EH (cell line): ENCODE data around the gene RNF227.

Source experiments
- DNase-seq: peaks from one replicate; pipeline ENCODE4 v3.0.0-alpha.2; 2015; ENCODE audit warnings: low read depth

Gene RNF227

DNA sequence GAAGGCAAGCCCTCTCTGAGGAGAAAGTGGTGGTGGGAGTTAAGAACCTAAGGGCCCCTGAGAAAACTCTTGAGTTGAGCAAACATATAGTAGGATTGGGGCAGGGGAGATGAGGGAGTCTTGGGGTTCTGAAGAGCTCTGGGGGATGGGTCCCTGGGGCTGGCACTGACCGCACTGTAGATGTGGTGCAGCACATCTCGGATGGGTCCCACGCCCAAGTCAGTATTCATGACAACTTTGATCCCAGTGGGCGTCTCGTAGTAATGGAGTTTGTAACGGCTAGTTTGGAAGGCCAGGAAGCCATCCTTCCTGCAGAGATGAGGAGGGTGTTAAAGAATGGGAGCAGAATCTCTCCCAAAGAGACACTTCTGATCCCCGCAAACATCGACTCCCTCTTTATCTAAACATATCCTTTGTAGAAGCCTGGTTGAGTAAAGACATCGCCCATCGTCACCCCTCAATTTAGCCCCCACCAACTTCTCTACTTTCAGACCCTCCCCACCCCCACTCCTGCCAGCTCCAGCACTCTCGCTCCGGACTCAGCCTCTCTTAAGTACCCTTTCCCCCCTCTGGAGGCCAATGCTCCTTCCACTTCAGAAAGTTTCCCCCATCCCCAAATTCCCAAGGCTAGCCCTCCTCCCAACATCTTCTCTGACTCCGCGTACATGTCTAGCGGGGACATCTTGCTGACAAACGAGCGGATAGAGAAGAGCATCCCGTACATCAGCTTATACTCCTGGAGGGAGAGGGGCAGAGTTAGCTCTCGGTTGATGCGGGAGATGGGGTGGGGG is 14.9 kb upstream of the RNF227 start:
- no peak for DNase-seq

DNA sequence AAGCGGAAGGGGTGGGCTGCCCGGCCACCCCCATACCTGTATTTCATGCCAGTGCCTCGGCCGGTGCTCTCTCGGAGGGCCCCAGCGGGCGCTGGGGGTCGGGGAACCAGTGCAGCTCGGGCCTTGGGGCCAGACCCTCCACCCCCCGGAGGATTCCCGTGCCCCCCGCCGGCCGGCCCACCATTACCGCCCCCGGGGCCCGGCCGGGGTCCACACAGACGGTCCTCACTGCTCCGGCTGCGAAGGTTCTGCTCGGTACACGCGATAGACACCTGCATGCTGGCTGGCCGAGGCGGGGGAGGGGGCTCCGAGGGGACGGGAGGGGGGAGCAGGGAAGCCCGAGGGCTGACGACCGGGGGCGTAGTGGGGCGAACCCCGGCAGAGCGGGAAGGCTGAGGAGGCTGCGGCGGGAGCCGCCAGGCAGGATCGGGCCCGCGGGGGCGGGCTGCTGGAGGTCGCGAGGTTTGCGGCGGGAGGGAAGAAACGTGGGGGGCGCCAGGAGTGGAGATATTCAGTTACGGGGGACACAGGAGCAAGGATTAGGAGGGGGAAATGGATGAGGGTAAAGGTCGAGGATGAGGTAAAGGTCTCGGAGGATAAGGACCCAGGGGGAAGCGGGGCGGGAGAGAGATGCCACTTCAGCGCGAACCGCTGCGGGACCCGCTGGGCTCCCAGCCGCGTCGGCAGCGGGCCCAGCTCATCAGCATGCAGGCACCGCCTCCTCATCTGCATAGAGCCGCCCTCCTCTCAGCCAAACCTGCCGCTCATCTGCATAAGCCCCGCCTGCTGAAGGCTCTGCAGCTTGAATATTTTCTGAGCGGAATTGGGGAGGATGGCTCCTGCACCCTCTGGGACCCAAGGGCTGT is 13.3 kb upstream of the RNF227 start, which contains the start of gene KCNAB3:
Gene KCNAB3, minus strand, starts transcription at position 699 of the 866 bp plus-strand sequence. Its CDS starts 421 bp downstream, at position 278.
- peak; percentile 84 for DNase-seq

DNA sequence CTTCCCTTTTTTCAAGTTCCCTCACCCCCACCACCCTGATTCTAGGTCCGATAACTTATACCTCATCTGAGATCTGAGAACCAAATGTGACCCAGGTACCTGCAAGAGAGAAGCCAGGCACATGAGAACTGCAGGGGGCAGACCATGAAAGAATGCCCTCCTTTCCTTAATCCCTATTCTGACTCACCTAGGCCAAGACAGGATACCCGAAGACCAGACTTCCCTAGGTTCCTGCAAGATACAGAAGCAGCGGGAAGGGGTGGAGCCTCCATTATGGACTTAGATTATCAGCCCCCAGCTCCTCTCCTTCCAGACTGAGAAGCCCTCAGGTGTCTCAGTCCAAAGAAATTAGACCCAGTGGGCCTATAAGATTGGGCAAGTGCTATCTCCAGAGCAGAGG is 11.5 kb upstream of the RNF227 start:
- DNase-seq: no peak

GRCh38 chr17:7922845-7923628 is 6.9 kb upstream of the RNF227 start:
- DNase-seq: peak; percentile 69

DNA sequence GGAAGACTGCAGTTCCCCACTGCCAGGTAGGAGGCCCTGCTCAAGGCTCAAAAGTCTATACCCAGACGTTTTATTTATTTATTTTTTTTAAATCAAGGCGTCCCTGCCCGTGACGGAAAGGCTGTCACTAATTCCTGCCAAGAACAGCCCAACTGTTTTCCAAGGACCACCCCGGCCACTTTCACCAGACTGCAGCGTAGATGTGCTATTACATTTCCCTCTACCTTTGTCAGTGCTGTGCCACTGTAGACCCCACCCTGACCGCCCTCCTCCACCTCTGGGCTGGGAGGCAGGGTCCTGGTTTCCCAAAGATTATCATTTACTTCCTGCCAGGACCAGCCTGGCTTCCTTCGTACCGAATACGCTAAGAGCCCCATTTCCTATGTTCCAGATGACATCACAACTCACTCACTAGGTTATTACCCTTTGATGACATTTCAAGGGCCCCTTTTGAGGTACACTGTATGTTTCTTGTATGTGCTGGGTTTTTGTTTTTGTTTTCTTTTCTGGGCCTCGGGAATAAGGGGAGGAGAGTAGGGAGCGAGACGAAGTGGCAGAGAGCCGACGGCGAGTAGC is 6.3 kb upstream of the RNF227 start:
- DNase-seq: no peak

- DNase-seq: peak; percentile 84
These were observed 719 bp upstream of the RNF227 start for GRCh38 chr17:7916808-7917207.

DNA sequence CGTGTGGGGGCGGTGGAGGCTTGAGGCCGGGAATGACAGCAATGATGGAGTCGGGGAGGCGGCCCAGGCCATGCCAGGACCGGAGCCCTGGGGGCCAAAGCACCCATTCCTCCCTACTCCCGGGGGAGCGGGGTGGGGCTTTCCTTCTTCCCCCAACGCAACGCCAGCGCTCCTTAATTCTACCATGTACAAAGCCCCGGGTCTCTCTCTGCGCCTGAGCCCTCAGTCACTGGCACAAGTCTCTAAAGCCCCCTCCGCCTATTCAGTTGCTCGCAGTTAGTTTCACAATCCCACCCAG is 245 bp upstream of the RNF227 start:
- no peak for DNase-seq

GRCh38 chr17:7915179-7915610 is 894 bp downstream of the RNF227 start:
- DNase-seq: peak; percentile 62

DNA sequence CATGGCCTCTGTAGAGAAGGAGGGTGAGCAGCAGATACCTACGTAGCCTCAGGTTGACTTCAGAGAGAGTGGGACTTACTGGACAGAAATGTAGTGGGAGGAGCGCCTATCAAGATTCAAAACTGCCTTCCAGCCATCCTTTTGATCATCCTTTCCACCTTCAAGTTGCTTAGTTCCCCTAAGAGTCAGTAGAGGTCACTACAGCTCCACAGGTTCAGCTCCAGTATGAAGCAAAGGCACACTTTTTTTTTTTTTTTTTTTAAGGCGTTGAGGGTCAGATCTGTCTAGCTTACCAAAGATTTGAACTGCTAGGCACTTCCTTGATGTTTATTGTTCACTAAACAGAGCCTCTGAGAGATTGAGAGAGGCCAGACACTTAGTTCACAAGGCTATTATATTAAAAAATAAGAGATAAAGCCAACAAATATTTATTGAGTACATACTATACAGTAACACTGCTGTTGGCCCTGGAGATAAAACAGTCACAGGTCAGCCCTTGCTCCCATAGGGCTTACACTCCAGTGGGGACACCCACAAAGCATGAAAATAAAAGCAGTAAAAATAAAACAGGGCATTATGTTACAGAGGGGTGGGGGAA is 3.1 kb downstream of the RNF227 start:
- DNase-seq: peak; percentile 82

DNA sequence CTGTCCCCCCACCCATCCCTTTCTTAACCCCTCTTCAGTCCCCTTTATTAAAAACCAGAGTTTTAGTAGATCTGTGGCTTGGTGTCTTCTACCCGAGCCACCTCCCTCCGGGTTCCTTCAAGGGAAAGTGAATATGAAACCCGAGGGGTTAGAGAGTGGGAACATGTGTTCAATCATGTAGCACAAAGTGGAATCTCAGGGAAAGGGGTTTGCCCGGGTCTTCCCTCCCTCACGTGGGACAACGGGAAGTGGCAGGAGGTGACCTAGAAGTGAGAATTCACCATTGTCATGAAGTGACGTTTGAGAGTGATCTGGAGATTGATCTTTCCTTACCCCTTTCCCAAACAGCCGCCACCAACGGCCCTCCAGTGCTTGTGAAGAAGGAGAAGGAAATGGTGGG is 5.0 kb downstream of the RNF227 start:
- no peak for DNase-seq

DNA sequence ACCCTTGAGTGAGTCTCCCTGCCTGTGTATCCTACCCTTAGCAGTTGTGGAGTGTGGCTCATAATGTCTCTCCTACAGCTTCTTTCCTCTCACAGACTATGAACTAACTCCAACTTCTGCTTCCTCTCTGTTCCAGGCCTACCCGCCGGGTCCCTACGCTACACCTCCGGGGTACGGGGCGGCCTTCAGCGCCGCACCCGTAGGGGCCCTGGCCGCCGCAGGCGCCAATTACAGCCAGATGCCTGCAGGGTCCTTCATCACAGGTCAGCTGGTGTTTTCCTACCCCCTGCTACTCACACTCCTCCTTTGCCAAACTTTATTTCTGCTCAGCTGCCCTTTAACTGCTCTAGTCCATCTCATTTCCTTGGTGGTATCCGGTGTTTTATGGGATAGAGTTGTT is 5.4 kb downstream of the RNF227 start:
- no peak for DNase-seq

DNA sequence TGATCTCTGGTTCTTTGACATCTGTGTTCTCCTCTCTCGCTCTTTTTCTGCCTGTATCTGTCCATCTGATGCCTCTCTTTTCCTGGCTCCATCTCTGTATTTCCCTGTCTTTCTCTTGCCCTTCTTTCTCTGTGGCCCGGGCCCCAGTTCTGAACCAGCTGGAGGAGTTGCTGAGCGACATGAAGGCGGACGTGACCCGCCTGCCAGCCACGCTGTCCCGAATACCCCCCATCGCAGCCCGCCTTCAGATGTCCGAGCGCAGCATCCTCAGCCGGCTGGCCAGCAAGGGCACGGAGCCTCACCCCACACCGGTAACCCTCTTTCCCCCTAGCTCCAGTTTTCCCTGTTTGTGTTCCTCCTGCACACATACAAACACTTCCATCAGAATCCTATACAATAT is 5.8 kb downstream of the RNF227 start:
- no peak for DNase-seq

DNA sequence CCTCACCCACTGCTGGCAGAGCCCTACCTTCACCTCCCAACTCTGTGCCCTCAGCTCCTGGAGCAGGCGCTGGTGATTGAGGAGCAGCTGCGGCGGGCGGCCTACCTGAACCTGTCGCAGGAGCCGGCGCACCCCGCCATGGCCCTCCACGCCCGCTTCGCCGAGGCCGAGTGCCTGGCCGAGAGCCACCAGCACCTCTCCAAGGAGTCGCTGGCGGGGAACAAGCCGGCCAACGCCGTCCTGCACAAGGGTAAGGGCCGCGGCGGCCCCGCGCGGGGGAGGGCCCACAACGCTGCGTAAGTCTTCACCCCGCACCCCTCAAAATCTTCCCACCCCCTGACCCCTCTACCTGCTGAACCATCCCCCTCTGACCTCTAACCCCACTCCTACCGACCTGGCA is 7.0 kb downstream of the RNF227 start:
- no peak for DNase-seq

DNA sequence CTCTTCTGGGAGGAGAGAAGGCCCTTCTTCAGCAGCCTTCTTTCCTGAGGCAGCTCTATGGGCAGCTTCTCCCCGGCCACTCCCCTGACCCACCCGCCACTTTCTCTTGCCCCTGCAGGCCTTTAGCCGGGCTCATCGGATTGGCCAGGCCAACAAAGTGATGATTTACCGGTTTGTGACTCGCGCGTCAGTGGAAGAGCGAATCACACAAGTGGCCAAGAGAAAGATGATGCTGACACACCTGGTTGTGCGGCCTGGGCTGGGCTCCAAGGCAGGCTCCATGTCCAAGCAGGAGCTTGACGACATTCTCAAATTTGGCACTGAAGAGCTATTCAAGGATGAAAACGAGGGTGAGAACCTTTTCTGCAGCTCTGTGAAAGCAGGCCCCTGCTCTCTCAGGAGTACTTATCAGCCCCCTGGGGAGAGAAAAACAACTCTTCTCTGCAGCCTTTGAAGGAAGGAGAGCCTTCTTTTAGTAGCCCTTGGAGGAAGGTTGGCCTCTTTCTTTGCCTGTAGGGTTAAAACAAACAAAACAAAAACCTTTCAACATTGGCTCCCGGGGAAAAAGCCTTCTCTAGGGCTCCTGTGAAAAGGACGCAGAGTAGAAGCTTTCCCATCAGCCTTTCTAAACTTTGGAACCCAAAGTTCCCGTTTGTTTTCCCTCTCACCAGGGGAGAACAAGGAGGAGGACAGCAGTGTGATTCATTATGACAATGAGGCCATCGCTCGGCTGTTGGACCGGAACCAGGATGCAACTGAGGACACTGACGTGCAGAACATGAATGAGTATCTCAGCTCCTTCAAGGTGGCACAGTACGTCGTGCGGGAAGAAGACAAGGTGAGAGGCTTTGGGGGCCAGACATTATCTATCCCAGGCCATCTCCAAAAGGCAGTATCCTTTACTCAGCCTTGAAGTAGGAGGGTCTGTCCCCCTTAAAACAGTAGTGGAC is 12.7 kb downstream of the RNF227 start:
- no peak for DNase-seq

- peak; percentile 70 for DNase-seq
These were observed 18.3 kb downstream of the RNF227 start for GRCh38 chr17:7897773-7898172.

DNA sequence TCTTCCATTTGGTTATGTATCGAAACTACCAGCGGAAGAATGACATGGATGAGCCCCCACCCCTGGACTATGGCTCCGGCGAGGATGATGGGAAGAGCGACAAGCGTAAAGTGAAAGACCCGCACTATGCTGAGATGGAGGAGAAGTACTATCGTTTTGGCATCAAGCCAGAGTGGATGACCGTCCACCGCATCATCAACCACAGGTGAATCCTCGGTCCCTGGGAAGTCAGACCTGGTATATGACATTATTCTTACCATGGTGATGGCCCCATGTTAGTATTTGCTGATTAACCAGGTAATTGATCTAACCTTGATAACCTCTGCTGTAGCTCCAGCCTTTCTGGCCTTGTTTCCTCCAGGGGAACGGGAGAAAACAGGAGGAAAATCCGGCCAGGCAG is 19.0 kb downstream of the RNF227 start:
- DNase-seq: no peak

DNA sequence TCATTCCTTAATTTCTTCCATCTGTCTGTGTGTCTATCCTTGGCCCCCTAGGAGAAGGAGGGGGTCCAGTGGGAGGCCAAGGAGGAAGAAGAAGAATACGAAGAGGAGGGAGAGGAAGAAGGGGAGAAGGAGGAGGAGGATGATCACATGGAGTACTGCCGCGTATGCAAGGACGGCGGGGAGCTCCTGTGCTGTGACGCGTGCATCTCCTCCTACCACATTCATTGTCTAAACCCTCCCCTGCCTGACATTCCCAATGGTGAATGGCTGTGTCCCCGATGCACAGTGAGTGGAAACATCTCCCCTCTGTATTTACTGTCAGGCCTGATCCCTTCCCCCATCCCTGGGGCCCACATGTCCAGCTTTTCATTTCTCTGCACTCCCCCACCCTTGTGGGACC is 21.2 kb downstream of the RNF227 start:
- DNase-seq: no peak

DNA sequence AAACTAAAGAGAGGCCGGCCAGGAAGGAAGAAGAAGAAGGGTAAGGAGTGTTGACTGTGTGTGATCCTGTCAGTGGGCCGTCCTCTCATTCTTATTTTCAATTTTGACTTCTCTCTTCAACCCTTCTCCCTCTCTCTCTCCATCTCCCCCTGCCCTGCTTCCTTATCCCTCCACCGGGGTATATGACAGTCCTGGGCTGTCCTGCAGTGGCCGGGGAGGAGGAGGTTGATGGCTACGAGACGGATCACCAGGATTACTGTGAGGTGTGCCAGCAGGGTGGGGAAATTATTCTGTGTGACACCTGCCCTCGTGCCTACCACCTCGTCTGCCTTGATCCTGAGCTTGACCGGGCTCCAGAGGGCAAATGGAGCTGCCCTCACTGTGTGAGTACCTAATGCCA is 21.9 kb downstream of the RNF227 start:
- no peak for DNase-seq

DNA sequence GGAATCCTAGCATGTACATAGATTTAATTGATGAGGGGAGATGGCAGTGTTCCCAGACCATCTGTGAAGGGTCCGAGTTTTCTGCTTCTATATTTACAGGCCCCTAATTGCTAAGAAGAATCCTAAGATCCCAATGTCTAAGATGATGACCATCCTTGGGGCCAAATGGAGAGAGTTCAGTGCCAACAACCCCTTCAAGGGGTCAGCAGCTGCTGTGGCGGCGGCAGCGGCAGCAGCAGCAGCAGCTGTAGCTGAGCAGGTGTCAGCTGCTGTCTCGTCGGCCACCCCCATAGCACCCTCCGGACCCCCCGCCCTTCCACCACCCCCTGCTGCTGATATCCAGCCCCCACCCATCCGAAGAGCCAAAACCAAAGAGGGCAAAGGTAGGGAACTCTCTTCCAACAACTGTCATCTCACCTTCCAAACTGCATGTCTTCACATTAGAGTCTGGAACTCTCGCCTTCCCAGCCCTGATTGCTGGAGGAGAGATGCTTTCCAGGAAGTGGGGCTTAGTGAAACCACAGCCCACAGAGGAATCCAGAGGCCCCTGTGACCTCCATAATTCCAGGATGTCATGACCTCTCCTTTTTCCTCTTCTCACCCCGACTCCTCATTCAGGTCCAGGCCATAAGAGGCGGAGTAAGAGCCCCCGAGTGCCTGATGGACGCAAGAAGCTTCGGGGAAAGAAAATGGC is 22.8 kb downstream of the RNF227 start:
- DNase-seq: no peak
